PC-3 (cell line): ENCODE measurements around the gene AGPS. TPM values are rescaled to one million over a fixed set of nuclear protein-coding genes. Genes with fewer than 3 reads are reported as not detected.

Source experiments
- ATAC-seq: fragments of 200-7000 bp; cut with Tn5 transposase; 2 replicates; pipeline ENCODE4 v1.9.1; 2020; ENCODE audit warnings: mild to moderate bottlenecking, moderate library complexity
- BruUV-seq: library from RNA; stranded (reverse); fragments of 400-500 nt; replicated peaks from 2 replicates; lab custom pipeline; 2021; lab: Mats Ljungman, UMichigan
- CTCF ChIA-PET: fragments of 300-600 bp; sonication (Branson Sonifier 250); formaldehyde crosslinking; loops from one replicate; lab custom pipeline; 2022; ENCODE audit warnings: antibody characterized with exemption; lab: Charles Lee
- POLR2A ChIA-PET: fragments of 300-600 bp; sonication (Branson Sonifier 250); formaldehyde crosslinking; loops from one replicate; lab custom pipeline; 2022; ENCODE audit warnings: antibody characterized with exemption; ENCODE audit not compliant: unreplicated experiment; lab: Charles Lee
- DNase-seq: peaks from one replicate; pipeline ENCODE4 v3.0.0-alpha.2; 2015
- H2AFZ ChIP-seq: fragments of 300-600 bp; sonication (generic); 2 replicates; pipeline ENCODE4 v1.6.0; 2016; ENCODE audit warnings: antibody characterized with exemption, low read length
- H3F3A ChIP-seq: fragments of 300-600 bp; sonication (generic); one replicate; pipeline ENCODE4 v1.6.0; 2017; ENCODE audit warnings: antibody characterized with exemption, low read length, control low read depth, mild to moderate bottlenecking; ENCODE audit not compliant: unreplicated experiment
- H3K27ac ChIP-seq: fragments of 300-600 bp; sonication (generic); 2 replicates; pipeline ENCODE4 v1.5.1; 2016; ENCODE audit warnings: mild to moderate bottlenecking, low read length
- H3K27me3 ChIP-seq: fragments of 300-600 bp; sonication (generic); 2 replicates; pipeline ENCODE4 v1.6.1; 2016; ENCODE audit warnings: low read length, mixed read lengths
- H3K36me3 ChIP-seq: fragments of 300-600 bp; sonication (generic); 2 replicates; pipeline ENCODE4 v1.6.1; 2016; ENCODE audit warnings: low read depth, mixed run types, low read length, mixed read lengths
- H3K4me1 ChIP-seq: fragments of 300-600 bp; sonication (generic); 2 replicates; pipeline ENCODE4 v1.5.1; 2016; ENCODE audit warnings: low read length; ENCODE audit not compliant: insufficient read depth
- H3K4me2 ChIP-seq: fragments of 300-600 bp; sonication (generic); 2 replicates; pipeline ENCODE4 v1.6.0; 2016; ENCODE audit warnings: low read length
- H3K4me3 ChIP-seq: fragments of 300-600 bp; sonication (generic); 2 replicates; pipeline ENCODE4 v1.5.1; 2016; ENCODE audit warnings: mild to moderate bottlenecking, low read length, mixed read lengths
- H3K79me2 ChIP-seq: fragments of 300-600 bp; sonication (generic); 2 replicates; pipeline ENCODE4 v1.6.1; 2017; ENCODE audit warnings: low read length, mixed read lengths
- H3K9ac ChIP-seq: fragments of 300-600 bp; sonication (generic); 2 replicates; pipeline ENCODE4 v1.6.0; 2016; ENCODE audit warnings: mild to moderate bottlenecking, low read length
- H3K9me2 ChIP-seq: fragments of 300-600 bp; sonication (generic); replicated peaks from 2 replicates; pipeline ENCODE4 v1.6.1; 2016; ENCODE audit warnings: mixed run types, low read length, mixed read lengths
- H3K9me3 ChIP-seq: fragments of 300-600 bp; sonication (generic); 2 replicates; pipeline ENCODE4 v1.6.1; 2016; ENCODE audit warnings: low read length, mixed read lengths
- H4K20me1 ChIP-seq: fragments of 300-600 bp; sonication (generic); 2 replicates; pipeline ENCODE4 v1.6.1; 2016; ENCODE audit warnings: low read length, mixed read lengths
- CTCF ChIP-seq: fragments of 300-600 bp; sonication (generic); conservative IDR thresholded peaks from 2 replicates; pipeline ENCODE4 v1.5.1; 2017; ENCODE audit warnings: antibody characterized with exemption, low read depth, mild to moderate bottlenecking, low read length
- EZH2 ChIP-seq: fragments of 300-600 bp; sonication (generic); IDR thresholded peaks from one replicate; pipeline ENCODE4 v1.6.1; 2017; ENCODE audit warnings: antibody characterized with exemption, mild to moderate bottlenecking, low read length; ENCODE audit not compliant: unreplicated experiment
- EZH2phosphoT487 ChIP-seq: fragments of 300-600 bp; sonication (generic); IDR thresholded peaks from 2 replicates; pipeline ENCODE4 v1.6.1; 2018; ENCODE audit warnings: mild to moderate bottlenecking, antibody characterized with exemption, low read length, borderline replicate concordance
- intact Hi-C: fragments of 100-400 bp; cut with micrococcal nuclease; formaldehyde crosslinking; loops from 2 replicates; pipeline ENCODE4 v1.9.0; 2023
- total RNA-seq: library from RNA; depleted of rRNA; stranded (reverse); fragments of >200 nt; gene quantifications from 2 replicates; pipeline ENCODE4 v1.2.3, GENCODE V29; 2014

Gene AGPS
- total RNA-seq, 1 experiment from 2014 or later = 147 TPM

GRCh38 chr2:177587371-177587770 lies 194.8 kb downstream of the AGPS start:
- no peak overlapping the region for H3K4me3 ChIP-seq
- CTCF ChIA-PET = no interaction called here
- no peaks in the 10 kb centered on the region for H3K9me3 ChIP-seq
- no peaks in the 10 kb centered on the region for H4K20me1 ChIP-seq
- no peak overlapping the region for H3K9ac ChIP-seq
- POLR2A ChIA-PET = no interaction called here
- H3K9me2 ChIP-seq = no peaks in the 10 kb centered on the region; the same call in 1 of the 2 replicates
- DNase-seq (no peak), ATAC-seq (no peak)
- H3K4me2 ChIP-seq = no peak overlapping the region
- TF ChIP-seq CTCF (no peak), EZH2phosphoT487 (no peak), EZH2 (no peak)
- H3K27me3 ChIP-seq = no peaks in the 10 kb centered on the region
- H2AFZ ChIP-seq = no peak overlapping the region
- BruUV-seq = no TSS peak
- no peak overlapping the region for H3K27ac ChIP-seq
- no peaks in the 10 kb centered on the region for H3F3A ChIP-seq
- H3K36me3 ChIP-seq = no peaks in the 10 kb centered on the region
- no peaks in the 10 kb centered on the region for H3K4me1 ChIP-seq
- no peaks in the 10 kb centered on the region for H3K79me2 ChIP-seq
- intact Hi-C loops = no loop called here

- Histone ChIP-seq H3K79me2 (no peaks in the 10 kb centered on the region), H3K27me3 (no peaks in the 10 kb centered on the region), H3K9ac (no peak overlapping the region), H3K36me3 (no peaks in the 10 kb centered on the region), H3K4me3 (no peak overlapping the region), H3K4me2 (no peak overlapping the region), H3F3A (no peaks in the 10 kb centered on the region), H3K9me2 (no peaks in the 10 kb centered on the region; the same call in 1 of the 2 replicates), H3K27ac (no peak overlapping the region), H4K20me1 (no peaks in the 10 kb centered on the region), H3K4me1 (no peaks in the 10 kb centered on the region), H2AFZ (no peak overlapping the region), H3K9me3 (no peaks in the 10 kb centered on the region)
- intact Hi-C loops = no loop called here
- CTCF ChIA-PET = interaction anchor here (0.7 kb wide), 1 partner anchor 16 kb away, joined by 3 read pairs; no protein-coding TSS in a partner anchor
- BruUV-seq = no TSS peak
- ATAC-seq (no peak), DNase-seq (no peak)
- TF ChIP-seq EZH2 (no peak), EZH2phosphoT487 (no peak), CTCF (no peak)
- POLR2A ChIA-PET = no interaction called here
Observed at GRCh38 chr2:177588671-177589070, 196.1 kb downstream of the AGPS start.

- no peak overlapping the region for H2AFZ ChIP-seq
- H3K27ac ChIP-seq = no peak overlapping the region
- ATAC-seq (no peak), DNase-seq (no peak)
- H3K36me3 ChIP-seq = no peaks in the 10 kb centered on the region
- no peaks in the 10 kb centered on the region for H3K4me1 ChIP-seq
- intact Hi-C loops = no loop called here
- no peak overlapping the region for H3K9ac ChIP-seq
- H4K20me1 ChIP-seq = no peaks in the 10 kb centered on the region
- H3K9me3 ChIP-seq = no peaks in the 10 kb centered on the region
- H3F3A ChIP-seq = no peaks in the 10 kb centered on the region
- no peaks in the 10 kb centered on the region for H3K79me2 ChIP-seq
- no peaks in the 10 kb centered on the region; the same call in 1 of the 2 replicates for H3K9me2 ChIP-seq
- H3K4me3 ChIP-seq = no peak overlapping the region
- no peak overlapping the region for H3K4me2 ChIP-seq
- no peak for TF ChIP-seq CTCF
- no peak for TF ChIP-seq EZH2
- TF ChIP-seq EZH2phosphoT487 = no peak
- H3K27me3 ChIP-seq = no peaks in the 10 kb centered on the region
- CTCF ChIA-PET = interaction anchor here (0.7 kb wide), 1 partner anchor 15 kb away, joined by 3 read pairs; no protein-coding TSS in a partner anchor
- POLR2A ChIA-PET = no interaction called here
- BruUV-seq = no TSS peak
Observed at GRCh38 chr2:177589186-177589585, 196.6 kb downstream of the AGPS start.
